ENCODE measurements around the gene RAB40A.

The RAB40A gene, protein sequence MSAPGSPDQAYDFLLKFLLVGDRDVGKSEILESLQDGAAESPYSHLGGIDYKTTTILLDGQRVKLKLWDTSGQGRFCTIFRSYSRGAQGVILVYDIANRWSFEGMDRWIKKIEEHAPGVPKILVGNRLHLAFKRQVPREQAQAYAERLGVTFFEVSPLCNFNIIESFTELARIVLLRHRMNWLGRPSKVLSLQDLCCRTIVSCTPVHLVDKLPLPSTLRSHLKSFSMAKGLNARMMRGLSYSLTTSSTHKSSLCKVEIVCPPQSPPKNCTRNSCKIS

GRCh38 chrX:103519389-103519788 is at the start of gene RAB40A:
Gene RAB40A, minus strand, starts transcription at chrX:103519489. Its CDS starts 18,733 bp downstream, at chrX:103500756.
- no peak for DNase-seq

GRCh38 chrX:103565752-103566151 is 46.5 kb upstream of the RAB40A start:
- DNase-seq, result no peak

DNA sequence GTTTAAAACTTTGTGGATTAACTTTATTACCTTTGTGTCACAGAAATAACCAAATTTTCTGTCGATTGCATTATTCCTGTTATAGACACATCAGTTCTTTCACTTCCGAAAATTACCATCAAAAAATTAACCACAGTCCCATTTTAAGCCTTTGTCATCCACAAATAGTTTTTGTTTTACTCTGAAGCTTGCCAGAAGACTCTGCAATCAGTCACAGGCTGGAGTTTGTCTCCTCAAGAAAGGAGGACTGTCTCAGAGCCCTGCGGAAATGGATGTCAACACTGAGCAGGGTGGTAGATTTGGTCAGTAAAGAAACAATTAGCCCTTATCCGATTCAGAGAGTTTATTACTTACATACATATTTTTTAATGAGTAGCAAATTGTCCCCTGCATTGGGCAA is 45.9 kb upstream of the RAB40A start:
- DNase-seq, result no peak

DNA sequence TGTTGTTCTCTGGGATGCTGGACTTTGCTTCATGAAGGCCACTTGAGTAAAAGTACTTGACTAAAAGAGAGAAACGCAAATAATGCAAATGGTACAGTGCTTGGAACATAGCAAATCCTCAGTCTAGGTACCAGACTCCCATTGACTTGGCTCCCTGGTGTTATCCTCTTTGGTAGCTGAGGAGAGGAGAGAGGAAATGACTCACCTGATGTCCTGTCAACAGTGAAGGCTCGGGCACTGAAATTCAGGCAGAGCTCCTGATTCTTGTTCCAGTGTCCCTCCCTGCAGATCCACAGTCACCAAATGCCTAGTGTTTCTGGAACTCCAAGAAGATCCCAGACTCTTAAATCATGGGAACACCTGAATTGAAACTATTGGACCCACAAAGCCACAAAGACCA is 43.5 kb upstream of the RAB40A start:
- no peak for DNase-seq

DNA sequence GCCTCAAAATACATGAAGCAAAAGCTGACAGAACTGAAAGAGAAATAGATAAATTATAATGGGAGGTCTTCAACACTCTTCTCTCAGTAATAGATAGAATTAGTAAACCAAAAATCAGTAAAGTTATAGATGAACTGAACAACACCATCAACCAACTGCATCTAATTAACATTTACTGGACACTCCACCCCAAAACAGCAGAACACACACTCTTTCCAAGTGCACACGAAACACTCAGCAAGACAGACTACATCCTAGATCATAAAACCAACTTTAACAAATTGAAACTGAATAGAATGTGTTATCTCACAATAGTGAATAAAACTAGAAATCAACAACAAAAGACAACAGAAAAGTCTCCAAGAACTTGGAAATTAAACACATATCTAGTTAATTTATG is 41.0 kb upstream of the RAB40A start:
- DNase-seq, result no peak

DNA sequence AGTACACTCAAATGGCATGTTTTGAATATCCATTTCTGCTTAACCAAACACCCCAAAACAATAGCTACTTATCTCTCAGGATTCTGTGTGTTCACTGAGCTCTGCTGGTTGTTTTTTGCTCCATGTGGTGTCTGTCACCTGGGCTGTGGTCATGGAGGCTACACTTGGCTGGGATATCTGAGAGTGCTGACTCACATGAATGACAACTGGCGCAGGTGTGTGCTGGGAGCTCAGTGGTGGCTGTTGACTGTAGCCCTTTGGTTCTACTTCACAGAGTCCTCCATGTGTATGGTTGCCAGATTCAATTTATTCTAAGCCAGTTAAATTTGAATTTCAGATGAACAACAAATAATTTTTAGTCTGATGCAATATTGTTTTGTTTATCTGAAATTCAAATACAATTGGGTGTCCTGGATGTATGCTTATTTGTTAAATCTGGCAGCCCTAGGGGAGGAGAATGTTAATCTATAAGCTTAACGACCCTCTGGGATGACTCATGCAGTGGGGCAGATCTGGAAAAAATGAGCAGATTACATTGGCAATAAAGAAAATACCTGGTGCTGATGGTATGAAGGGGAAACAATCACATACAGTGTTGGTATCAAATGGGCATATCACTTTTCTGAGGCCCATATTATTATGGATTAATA is 37.8 kb upstream of the RAB40A start:
- peak in 2 of 3 experiments; percentile 25 to 27 for DNase-seq

GRCh38 chrX:103554687-103555424 is 35.6 kb upstream of the RAB40A start:
- DNase-seq, result peak in 2 of 3 experiments; percentile 13 to 38

- DNase-seq, result no peak
Observed at GRCh38 chrX:103552236-103552635, 32.9 kb upstream of the RAB40A start.

DNA sequence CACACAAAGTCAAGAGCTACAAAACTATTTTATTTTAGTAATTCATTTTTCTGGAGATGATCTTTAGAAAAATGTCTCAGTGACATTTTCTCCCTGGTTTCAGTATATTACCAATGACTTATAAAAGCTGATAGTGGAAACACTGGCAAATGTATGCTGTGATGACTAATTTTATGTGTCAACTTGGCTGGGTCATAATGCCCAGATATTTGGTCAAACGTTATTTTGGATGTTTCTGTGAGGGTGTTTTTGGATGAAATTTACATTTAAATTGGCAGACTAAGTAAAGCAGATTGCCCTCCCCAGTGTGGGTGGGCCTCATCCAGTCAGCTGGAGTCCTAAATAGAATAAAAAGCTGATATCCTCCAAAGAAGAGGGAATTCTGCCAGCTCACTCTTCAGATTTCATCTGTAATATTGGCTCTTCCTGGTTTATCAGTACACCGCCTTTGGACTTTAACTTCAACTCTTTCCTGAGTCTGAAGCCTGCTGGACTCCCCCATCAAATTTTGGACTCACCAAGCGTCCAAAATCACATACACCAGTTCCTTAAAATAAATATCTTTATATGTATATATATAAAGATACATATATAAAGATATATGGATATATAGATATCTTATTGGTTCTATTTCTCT is 31.2 kb upstream of the RAB40A start:
- DNase-seq, result no peak

DNA sequence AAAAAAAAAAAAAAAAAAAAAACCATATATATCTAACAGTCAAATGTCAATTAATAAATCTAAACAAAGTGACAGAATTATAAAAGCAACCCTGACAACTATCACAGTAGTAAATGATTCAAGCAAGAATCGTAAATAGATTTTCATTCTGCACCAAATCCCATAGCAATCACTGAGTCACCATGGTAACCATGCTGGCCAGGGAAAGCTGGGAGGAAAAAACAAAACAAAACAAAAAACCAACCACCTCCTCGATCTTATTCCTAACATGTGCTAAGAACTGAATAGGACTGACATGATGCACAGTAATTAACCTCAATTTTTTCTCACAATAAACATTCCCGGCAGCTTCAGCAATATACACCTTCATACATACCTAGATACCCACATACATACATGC is 30.6 kb upstream of the RAB40A start:
- DNase-seq, result peak in 1 of 3 experiments; percentile 8

DNA sequence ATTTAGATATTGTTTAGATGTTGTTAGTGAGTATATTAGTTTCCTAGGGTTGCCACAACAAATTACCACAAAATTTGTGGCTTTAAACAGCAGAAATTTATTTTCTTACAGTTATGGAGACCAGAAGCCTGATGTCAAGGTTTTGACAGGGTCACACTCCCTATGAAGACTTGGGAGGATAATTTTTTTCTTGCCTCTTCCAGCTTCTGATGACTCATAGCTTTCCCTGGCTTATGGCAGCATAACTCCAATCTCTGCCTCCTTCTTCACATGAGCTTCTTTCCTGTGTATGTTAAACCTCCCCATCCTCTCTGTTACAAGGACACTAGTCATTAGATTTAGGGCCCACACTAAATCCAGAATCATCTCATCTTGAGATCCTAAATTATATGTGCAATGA is 20.9 kb upstream of the RAB40A start:
- no peak for DNase-seq

GRCh38 chrX:103539695-103540094 is 20.4 kb upstream of the RAB40A start:
- no peak for DNase-seq

DNA sequence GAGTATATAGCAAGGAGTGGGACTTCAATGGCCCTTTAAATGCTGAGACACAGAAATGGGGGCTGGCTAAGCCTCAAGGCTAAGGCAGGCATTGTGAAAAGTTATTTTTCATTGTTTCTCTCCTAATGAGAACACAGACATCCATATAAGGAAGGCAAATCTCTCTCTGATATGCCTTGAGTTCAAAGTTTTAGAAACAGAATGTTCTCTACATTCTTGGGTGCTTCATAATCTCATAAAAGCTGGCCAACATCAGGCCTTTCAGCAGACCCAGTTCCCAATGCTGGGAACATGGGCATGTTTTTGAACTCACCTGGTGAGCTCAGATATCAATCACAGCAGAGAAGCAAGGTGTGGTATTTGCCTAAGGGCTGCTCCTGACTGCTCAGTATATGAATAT is 19.4 kb upstream of the RAB40A start:
- DNase-seq, result no peak

- no peak for DNase-seq
Observed at GRCh38 chrX:103537871-103538387, 18.6 kb upstream of the RAB40A start.

DNA sequence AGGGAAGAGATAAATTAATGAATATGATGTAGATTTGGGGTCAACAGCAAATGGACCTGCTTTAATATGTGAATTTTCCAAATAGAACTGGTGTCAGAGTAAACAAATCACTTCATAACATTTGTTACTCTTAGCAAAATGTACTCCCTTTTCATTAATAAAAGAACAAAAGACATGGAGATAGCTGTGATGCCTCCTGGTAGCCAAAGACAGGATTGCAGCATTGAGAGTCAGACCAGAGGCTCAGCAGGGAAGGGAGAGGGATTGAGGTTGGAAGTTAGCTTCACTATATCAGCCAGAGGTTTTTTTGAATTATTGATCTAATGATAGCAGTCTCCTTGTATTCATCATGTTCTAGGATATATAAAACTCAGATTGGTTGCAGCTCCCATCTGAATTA is 17.4 kb upstream of the RAB40A start:
- no peak for DNase-seq

- DNase-seq, result no peak
Observed at GRCh38 chrX:103536071-103536470, 16.8 kb upstream of the RAB40A start.

GRCh38 chrX:103535206-103535605 is 15.9 kb upstream of the RAB40A start:
- no peak for DNase-seq

DNA sequence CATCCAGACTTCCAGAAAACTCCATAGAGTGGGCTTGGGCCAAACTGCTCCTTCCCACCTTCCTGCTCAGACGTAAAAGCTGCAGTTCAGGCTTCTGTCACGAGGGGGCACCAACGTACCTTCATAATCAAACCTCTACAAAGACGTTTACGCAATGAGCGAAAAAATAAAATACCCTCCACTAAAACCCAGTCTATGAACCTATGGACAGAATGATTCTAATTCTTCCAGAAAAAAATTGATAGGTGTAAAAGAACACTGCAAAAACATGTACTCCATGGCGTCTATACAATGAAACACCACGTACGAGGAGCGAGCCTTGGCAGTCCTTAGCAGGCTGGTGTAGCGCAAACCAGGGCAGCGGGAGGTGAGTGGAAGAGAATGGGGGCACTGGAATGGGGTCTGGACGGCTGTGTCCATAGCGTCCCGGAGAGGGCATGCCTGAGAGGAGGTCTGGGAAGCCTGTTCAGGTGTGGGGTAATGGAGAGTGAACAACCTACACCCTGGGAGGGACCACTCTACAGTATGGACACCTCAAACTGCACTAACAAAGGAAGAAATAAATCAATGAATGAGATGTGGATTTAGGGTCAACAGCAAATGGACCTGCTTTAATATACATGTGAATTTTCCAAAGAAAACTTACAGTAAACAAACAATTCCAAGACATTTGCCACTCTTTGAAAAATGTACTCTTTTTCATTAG is 14.4 kb upstream of the RAB40A start:
- DNase-seq, result peak; percentile 71 to 88 (median 76)

DNA sequence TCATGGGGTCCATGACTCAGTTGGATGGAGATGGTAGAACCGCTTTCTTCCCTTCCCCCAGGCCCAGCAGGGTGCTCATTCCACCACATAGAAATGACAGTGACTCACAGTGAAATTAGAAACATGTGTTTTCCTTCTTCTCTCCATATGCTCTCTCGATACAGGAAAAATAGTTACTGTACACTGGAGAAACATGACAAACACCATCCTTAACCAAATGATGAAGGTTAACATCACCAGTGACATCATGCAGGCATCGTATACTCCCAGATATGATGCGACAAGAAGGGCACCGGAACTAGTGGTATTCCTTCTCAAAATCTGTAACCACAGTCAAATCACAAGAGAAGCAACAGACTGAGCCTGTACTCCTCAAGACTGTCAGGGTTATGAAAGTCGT is 11.7 kb upstream of the RAB40A start:
- no peak for DNase-seq

DNA sequence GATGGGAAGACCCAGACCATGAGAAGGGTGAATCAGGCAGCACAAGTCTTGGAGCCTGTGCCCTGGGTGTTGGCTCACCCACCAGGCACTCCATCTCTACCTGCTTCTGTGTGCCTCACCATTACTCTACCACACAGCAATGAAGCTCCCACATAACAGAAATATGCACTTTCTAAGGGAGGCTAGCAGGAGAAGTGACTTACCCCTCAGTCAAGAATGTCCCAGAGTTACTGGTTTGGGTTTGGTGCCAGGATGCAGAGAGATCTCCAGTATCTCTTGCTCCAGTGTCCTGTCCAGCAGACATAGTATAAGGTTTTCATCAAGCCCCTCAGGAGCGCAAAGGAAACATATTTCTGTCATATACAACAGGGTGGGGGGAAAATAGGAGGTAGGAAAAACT is 11.3 kb upstream of the RAB40A start:
- DNase-seq, result no peak

GRCh38 chrX:103529550-103529949 is 10.3 kb upstream of the RAB40A start:
- DNase-seq, result no peak

- no peak for DNase-seq
Observed at GRCh38 chrX:103524747-103525146, 5.5 kb upstream of the RAB40A start.

DNA sequence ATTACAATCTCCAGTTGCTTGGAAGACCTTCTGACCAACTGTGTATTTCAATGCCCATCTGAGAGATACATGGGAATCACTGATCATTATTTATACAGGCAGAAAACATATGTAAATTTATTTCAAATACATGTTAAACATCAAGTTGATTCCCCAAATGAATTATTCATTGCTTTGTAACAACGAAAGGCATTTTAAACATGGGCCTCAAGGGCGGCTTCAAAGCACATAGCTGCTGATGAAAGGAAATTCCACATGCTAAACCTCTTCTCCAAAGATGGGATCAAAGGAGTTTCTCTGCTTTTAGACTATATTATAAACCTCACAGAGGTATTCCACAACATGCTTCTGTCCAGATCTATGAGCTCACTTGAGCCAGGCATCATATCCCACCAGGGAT is 4.3 kb upstream of the RAB40A start:
- DNase-seq, result no peak

Data from NCI-H1417 (cell line).